SK-N-SH (cell line): ENCODE data around the gene TP73. TPM values are rescaled to one million over a fixed set of nuclear protein-coding genes. Genes with fewer than 3 reads are reported as not detected.

ENCODE experiments used
- CTCF ChIA-PET: fragments of 300-600, 350-600 bp; formaldehyde crosslinking; extraction: SDS; loops from one replicate; lab custom pipeline; 2021; lab: Yijun Ruan, JAX
- POLR2A ChIA-PET: fragments of 350-600 bp; sonication (Branson Sonifier 250); formaldehyde crosslinking; extraction: SDS; loops from one replicate; lab custom pipeline; 2020; ENCODE audit warnings: antibody characterized with exemption, inconsistent platforms; lab: Yijun Ruan, JAX
- DNase-seq: peaks from one replicate; pipeline ENCODE4 v3.0.0; 2012
- H2AFZ ChIP-seq: fragments of 200-600 bp; sonication (generic); 2 replicates; pipeline ENCODE4 v1.8.1; 2016; ENCODE audit warnings: antibody characterized with exemption, mild to moderate bottlenecking, low read depth
- H3F3A ChIP-seq: fragments of 200-600 bp; sonication (generic); replicated peaks from 2 replicates; pipeline ENCODE3; 2016; ENCODE audit warnings: antibody characterized with exemption, mild to moderate bottlenecking; ENCODE audit not compliant: insufficient read depth
- H3K27ac ChIP-seq, 2 experiments: fragments of 200-500 bp in 1 of 2; fragments of 200-600 bp in 1 of 2; sonication (Bioruptor generic) in 1 of 2; sonication (generic), shearing (Covaris generic) in 1 of 2; 2 replicates each; pipeline versions ENCODE4 v1.5.1 to v1.6.1; 2014 to 2016; ENCODE audit warnings: low read depth in 2 of 2, inconsistent platforms in 1 of 2, low read length in 1 of 2, mild to moderate bottlenecking in 1 of 2, mixed read lengths in 1 of 2
- H3K27me3 ChIP-seq: fragments of 200-600 bp; sonication (generic), shearing (Covaris generic); 2 replicates; pipeline ENCODE4 v1.6.1; 2016; ENCODE audit warnings: mixed run types; ENCODE audit not compliant: insufficient read depth
- H3K36me3 ChIP-seq, 2 experiments: fragments of 200-500 bp in 1 of 2; fragments of 200-600 bp in 1 of 2; sonication (Bioruptor generic) in 1 of 2; sonication (generic) in 1 of 2; replicated peaks in 1 of 2; 2 replicates each; pipeline versions ENCODE3 to v1.5.1; 2014 to 2016; ENCODE audit warnings: low read length in 1 of 2, mild to moderate bottlenecking in 1 of 2; ENCODE audit not compliant: insufficient read depth in 2 of 2, control insufficient read depth in 1 of 2
- H3K4me1 ChIP-seq, 2 experiments: fragments of 200-500 bp in 1 of 2; fragments of 200-600 bp in 1 of 2; sonication (Bioruptor generic) in 1 of 2; sonication (generic), shearing (Covaris generic) in 1 of 2; 2 replicates each; pipeline versions ENCODE4 v1.5.1 to v1.6.1; 2014 to 2016; ENCODE audit warnings: low read depth in 1 of 2, low read length in 1 of 2, mixed run types in 1 of 2; ENCODE audit not compliant: insufficient read depth in 2 of 2, control insufficient read depth in 1 of 2
- H3K4me2 ChIP-seq: fragments of 200-600 bp; sonication (generic), shearing (Covaris generic); 2 replicates; pipeline ENCODE4 v1.6.1; 2017; ENCODE audit warnings: mixed run types
- H3K4me3 ChIP-seq, 2 experiments: fragments of 200-500 bp in 1 of 2; fragments of 200-600 bp in 1 of 2; sonication (Bioruptor generic) in 1 of 2; sonication (generic), shearing (Covaris generic) in 1 of 2; 2 replicates each; pipeline versions ENCODE4 v1.5.1 to v1.8.1; 2014 to 2016; ENCODE audit warnings: low read depth in 2 of 2, inconsistent platforms in 1 of 2, low read length in 1 of 2, mild to moderate bottlenecking in 1 of 2, mixed read lengths in 1 of 2, moderate library complexity in 1 of 2
- H3K79me2 ChIP-seq: fragments of 200-600 bp; sonication (generic); 2 replicates; pipeline ENCODE4 v1.8.1; 2017; ENCODE audit warnings: mild to moderate bottlenecking; ENCODE audit not compliant: insufficient read depth
- H3K9ac ChIP-seq: fragments of 200-600 bp; sonication (generic); 2 replicates; pipeline ENCODE4 v1.6.1; 2017; ENCODE audit warnings: mixed run types
- H3K9me2 ChIP-seq: fragments of 200-600 bp; sonication (generic); 2 replicates; pipeline ENCODE4 v1.6.1; 2017; ENCODE audit warnings: mixed run types
- H3K9me3 ChIP-seq: fragments of 200-600 bp; sonication (generic); 2 replicates; pipeline ENCODE4 v1.6.1; 2017; ENCODE audit warnings: mixed run types, mild to moderate bottlenecking, moderate library complexity
- H4K20me1 ChIP-seq: fragments of 200-600 bp; sonication (generic); 2 replicates; pipeline ENCODE4 v1.6.1; 2017; ENCODE audit warnings: mild to moderate bottlenecking, mixed run types; ENCODE audit not compliant: insufficient read depth
- CHD2 ChIP-seq: fragments of 150-350 bp; IDR thresholded peaks from 2 replicates; pipeline ENCODE4 v1.6.1; 2018; ENCODE audit warnings: low read length; ENCODE audit not compliant: partially characterized antibody
- EP300 ChIP-seq, 2 experiments: IDR thresholded peaks; 2 replicates each; pipeline versions ENCODE4 v1.4.0 to v1.6.1; 2012; ENCODE audit warnings: borderline replicate concordance in 1 of 2, low read depth in 1 of 2, low read length in 1 of 2
- EZH2phosphoT487 ChIP-seq: fragments of 200-600 bp; sonication (generic); IDR thresholded peaks from 2 replicates; pipeline ENCODE4 v1.6.1; 2017; ENCODE audit warnings: low read depth, mixed run types, mild to moderate bottlenecking, antibody characterized with exemption, moderate library complexity, borderline replicate concordance
- FOSL2 ChIP-seq: IDR thresholded peaks from 2 replicates; pipeline ENCODE4 v1.4.0; 2012; ENCODE audit warnings: low read depth, mild to moderate bottlenecking, moderate library complexity, borderline replicate concordance
- FOXJ3 ChIP-seq: sonication (generic); formaldehyde crosslinking; IDR thresholded peaks from 2 replicates; pipeline ENCODE4 v1.5.1; 2020; ENCODE audit warnings: mild to moderate bottlenecking, missing genetic modification reagents
- GABPA ChIP-seq: IDR thresholded peaks from 2 replicates; pipeline ENCODE4 v1.4.0; 2012; ENCODE audit warnings: low read depth, mild to moderate bottlenecking
- MEF2A ChIP-seq: IDR thresholded peaks from 2 replicates; pipeline ENCODE4 v1.4.0; 2012; ENCODE audit warnings: low read depth, borderline replicate concordance
- NFIC ChIP-seq: IDR thresholded peaks from 2 replicates; pipeline ENCODE4 v1.4.0; 2012; ENCODE audit warnings: borderline replicate concordance
- RCOR1 ChIP-seq: fragments of 150-350 bp; IDR thresholded peaks from 2 replicates; pipeline ENCODE4 v1.6.1; 2017; ENCODE audit warnings: antibody characterized with exemption, low read length
- RXRA ChIP-seq: IDR thresholded peaks from 2 replicates; pipeline ENCODE4 v1.4.0; 2012; ENCODE audit warnings: low read depth, mild to moderate bottlenecking, borderline replicate concordance
- SIN3A ChIP-seq: IDR thresholded peaks from 2 replicates; pipeline ENCODE4 v1.6.1; 2012; ENCODE audit warnings: low read depth, mild to moderate bottlenecking, low read length, moderate library complexity, borderline replicate concordance
- TAF1 ChIP-seq: IDR thresholded peaks from 2 replicates; pipeline ENCODE4 v1.6.1; 2012; ENCODE audit warnings: low read depth, mild to moderate bottlenecking, low read length, moderate library complexity, borderline replicate concordance
- TCF12 ChIP-seq: IDR thresholded peaks from 2 replicates; pipeline ENCODE4 v1.4.0; 2012
- TEAD4 ChIP-seq: IDR thresholded peaks from 2 replicates; pipeline ENCODE4 v1.4.0; 2012; ENCODE audit warnings: mild to moderate bottlenecking, borderline replicate concordance; ENCODE audit not compliant: insufficient read depth
- YY1 ChIP-seq: IDR thresholded peaks from 2 replicates; pipeline ENCODE4 v1.4.0; 2012; ENCODE audit warnings: low read depth, mild to moderate bottlenecking
- WGBS: methylation state at CpG from one replicate; pipeline ENCODE4 v1.1.6; 2017; ENCODE audit warnings: low lambda C conversion rate; 5-methylcytosine and 5-hydroxymethylcytosine counted together
- polyA plus RNA-seq, 3 experiments: library from polyadenylated mRNA; depleted of rRNA; stranded (reverse); fragments of >200 nt; gene quantifications; 2 replicates each; pipeline ENCODE4 v1.2.3, GENCODE V29; 2012
- TF ChIP-seq, protein P1 (sequence below): IDR thresholded peaks from 2 replicates; pipeline ENCODE4 v1.6.1; 2012; ENCODE audit warnings: mild to moderate bottlenecking, low read depth, low read length, moderate library complexity
- TF ChIP-seq, protein P2 (sequence below): IDR thresholded peaks from 2 replicates; pipeline ENCODE4 v1.4.0; 2012; ENCODE audit warnings: low read depth, borderline replicate concordance
- TF ChIP-seq, protein P3 (sequence below): IDR thresholded peaks from 2 replicates; pipeline ENCODE4 v1.4.0; 2012; ENCODE audit warnings: low read depth
- TF ChIP-seq, protein P4 (sequence below): fragments of 150-350 bp; IDR thresholded peaks from 2 replicates; pipeline ENCODE4 v1.6.1; 2016; ENCODE audit warnings: mild to moderate bottlenecking, low read depth, low read length

The TP73 gene
- polyA plus RNA-seq, 1 of the 3 experiments (the other 2 are of a cell fraction): 0.64 TPM

DNA sequence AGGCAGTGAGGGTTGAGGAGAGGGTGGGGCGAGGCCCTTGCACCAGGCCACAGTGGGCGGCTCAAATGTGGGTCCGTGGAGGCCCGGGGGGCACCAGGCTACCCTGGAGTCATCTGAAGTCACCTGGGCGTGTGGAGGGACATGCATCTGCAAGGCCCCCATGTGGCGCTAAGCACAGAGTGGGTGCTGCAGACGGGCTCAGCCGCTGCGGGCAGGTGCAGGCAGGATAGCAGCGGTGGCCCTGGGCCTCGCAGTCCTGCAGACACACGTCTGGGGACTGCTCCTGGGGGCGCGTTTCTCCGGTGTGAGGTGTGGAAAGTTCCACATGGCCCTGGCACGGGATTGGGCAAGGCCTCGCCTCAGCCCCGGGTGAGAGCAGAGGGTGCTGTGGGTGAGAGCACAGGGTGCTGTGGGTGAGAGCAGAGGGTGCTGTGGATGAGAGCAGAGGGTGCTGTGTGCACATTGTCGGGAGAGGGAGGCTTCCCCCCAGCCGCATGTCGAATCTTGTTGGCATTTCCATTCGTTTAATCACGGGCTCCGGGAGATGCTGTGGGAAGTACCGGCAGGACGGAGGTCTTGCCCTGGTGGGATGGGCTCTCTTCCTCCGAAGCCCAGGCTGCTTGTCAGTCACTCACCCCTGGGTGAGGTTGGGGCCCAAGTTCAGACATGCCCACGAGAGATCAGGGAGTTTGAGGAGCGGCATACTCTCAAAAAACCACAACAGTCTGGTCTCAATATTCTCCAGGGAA, 46.5 kb downstream of the TP73 start:
- Histone ChIP-seq H3K9ac (no peak overlapping the region), H3K27me3 (no peaks in the 10 kb centered on the region), H3K9me2 (no peaks in the 10 kb centered on the region), H3K9me3 (no peaks in the 10 kb centered on the region), H3K4me1 (peaks cover 0 to 53% of the 10 kb centered on the region in 2 experiments; a peak in 1 of 4 replicates), H3K4me3 (no peak overlapping the region), H2AFZ (no peak overlapping the region), H4K20me1 (no peaks in the 10 kb centered on the region), H3K4me2 (no peak overlapping the region), H3K79me2 (no peaks in the 10 kb centered on the region), H3K27ac (peak overlapping the region in 1 of 2 experiments; percentile 60; a peak in 1 of 4 replicates), H3K36me3 (no peaks in the 10 kb centered on the region), H3F3A (no peaks in the 10 kb centered on the region)
- WGBS: 59% methylated on average over 6 of the region's 29 CpGs
- POLR2A ChIA-PET: no interaction called here
- no peak for TF ChIP-seq GABPA
- TF ChIP-seq MEF2A: no peak
- no peak for TF ChIP-seq TAF1
- no peak for TF ChIP-seq CHD2
- no peak for TF ChIP-seq TEAD4
- TF ChIP-seq, protein P1, sequence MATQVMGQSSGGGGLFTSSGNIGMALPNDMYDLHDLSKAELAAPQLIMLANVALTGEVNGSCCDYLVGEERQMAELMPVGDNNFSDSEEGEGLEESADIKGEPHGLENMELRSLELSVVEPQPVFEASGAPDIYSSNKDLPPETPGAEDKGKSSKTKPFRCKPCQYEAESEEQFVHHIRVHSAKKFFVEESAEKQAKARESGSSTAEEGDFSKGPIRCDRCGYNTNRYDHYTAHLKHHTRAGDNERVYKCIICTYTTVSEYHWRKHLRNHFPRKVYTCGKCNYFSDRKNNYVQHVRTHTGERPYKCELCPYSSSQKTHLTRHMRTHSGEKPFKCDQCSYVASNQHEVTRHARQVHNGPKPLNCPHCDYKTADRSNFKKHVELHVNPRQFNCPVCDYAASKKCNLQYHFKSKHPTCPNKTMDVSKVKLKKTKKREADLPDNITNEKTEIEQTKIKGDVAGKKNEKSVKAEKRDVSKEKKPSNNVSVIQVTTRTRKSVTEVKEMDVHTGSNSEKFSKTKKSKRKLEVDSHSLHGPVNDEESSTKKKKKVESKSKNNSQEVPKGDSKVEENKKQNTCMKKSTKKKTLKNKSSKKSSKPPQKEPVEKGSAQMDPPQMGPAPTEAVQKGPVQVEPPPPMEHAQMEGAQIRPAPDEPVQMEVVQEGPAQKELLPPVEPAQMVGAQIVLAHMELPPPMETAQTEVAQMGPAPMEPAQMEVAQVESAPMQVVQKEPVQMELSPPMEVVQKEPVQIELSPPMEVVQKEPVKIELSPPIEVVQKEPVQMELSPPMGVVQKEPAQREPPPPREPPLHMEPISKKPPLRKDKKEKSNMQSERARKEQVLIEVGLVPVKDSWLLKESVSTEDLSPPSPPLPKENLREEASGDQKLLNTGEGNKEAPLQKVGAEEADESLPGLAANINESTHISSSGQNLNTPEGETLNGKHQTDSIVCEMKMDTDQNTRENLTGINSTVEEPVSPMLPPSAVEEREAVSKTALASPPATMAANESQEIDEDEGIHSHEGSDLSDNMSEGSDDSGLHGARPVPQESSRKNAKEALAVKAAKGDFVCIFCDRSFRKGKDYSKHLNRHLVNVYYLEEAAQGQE: no peak
- TF ChIP-seq RXRA: no peak
- no peak for TF ChIP-seq YY1
- TF ChIP-seq FOXJ3: no peak
- TF ChIP-seq EZH2phosphoT487: no peak
- TF ChIP-seq RCOR1: no peak
- TF ChIP-seq, protein P2, sequence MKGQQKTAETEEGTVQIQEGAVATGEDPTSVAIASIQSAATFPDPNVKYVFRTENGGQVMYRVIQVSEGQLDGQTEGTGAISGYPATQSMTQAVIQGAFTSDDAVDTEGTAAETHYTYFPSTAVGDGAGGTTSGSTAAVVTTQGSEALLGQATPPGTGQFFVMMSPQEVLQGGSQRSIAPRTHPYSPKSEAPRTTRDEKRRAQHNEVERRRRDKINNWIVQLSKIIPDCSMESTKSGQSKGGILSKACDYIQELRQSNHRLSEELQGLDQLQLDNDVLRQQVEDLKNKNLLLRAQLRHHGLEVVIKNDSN: no peak
- TF ChIP-seq NFIC: no peak
- no peak for TF ChIP-seq FOSL2
- TF ChIP-seq EP300 (IDR thresholded peaks at IDR 0.05; ENCODE audit: borderline replicate concordance in 1 of 2, low read depth in 1 of 2, low read length in 1 of 2): no peak
- TF ChIP-seq, protein P3, sequence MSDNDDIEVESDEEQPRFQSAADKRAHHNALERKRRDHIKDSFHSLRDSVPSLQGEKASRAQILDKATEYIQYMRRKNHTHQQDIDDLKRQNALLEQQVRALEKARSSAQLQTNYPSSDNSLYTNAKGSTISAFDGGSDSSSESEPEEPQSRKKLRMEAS: no peak
- no peak for TF ChIP-seq SIN3A
- TF ChIP-seq TCF12: no peak
- TF ChIP-seq, protein P4, sequence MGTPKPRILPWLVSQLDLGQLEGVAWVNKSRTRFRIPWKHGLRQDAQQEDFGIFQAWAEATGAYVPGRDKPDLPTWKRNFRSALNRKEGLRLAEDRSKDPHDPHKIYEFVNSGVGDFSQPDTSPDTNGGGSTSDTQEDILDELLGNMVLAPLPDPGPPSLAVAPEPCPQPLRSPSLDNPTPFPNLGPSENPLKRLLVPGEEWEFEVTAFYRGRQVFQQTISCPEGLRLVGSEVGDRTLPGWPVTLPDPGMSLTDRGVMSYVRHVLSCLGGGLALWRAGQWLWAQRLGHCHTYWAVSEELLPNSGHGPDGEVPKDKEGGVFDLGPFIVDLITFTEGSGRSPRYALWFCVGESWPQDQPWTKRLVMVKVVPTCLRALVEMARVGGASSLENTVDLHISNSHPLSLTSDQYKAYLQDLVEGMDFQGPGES: no peak
- CTCF ChIA-PET: interaction anchor here (1.0 to 12.9 kb wide), 4 partner anchors 13 to 77 kb away, joined by 3 to 369 read pairs (median 30); no protein-coding TSS in a partner anchor
- DNase-seq: no peak
